Liver (tissue), 9 donors: ENCODE data around the gene PIP4K2A. TPM values are rescaled to one million over a fixed set of nuclear protein-coding genes. Genes with fewer than 3 reads are reported as not detected.

Experiments
- DNase-seq: peaks from one replicate; pipeline ENCODE4 v3.0.0-alpha.2; 2017; ENCODE audit warnings: low spot score
- H3K27ac ChIP-seq, 2 donors: one replicate each; pipeline ENCODE4 v1.7.0; 2013; ENCODE audit warnings: inconsistent platforms in 2 of 2, low read length in 2 of 2, control low read depth in 1 of 2, low read depth in 1 of 2, mild to moderate bottlenecking in 1 of 2
- H3K27me3 ChIP-seq, 4 donors: one replicate each; pipeline versions ENCODE4 v1.6.1 to v1.7.0; 2013; ENCODE audit warnings: low read length in 3 of 4, inconsistent platforms in 1 of 4, mild to moderate bottlenecking in 1 of 4, moderate library complexity in 1 of 4; ENCODE audit not compliant: control insufficient read depth in 4 of 4, insufficient read depth in 4 of 4
- H3K36me3 ChIP-seq, 4 donors: one replicate each; pipeline versions ENCODE4 v1.6.1 to v1.7.0; 2013; ENCODE audit warnings: low read length in 3 of 4, mild to moderate bottlenecking in 3 of 4, low read depth in 1 of 4, moderate library complexity in 1 of 4; ENCODE audit not compliant: control insufficient read depth in 4 of 4, insufficient read depth in 3 of 4
- H3K4me1 ChIP-seq, 4 donors: one replicate each; pipeline versions ENCODE4 v1.6.1 to v1.7.0; 2013; ENCODE audit warnings: low read length in 3 of 4, mild to moderate bottlenecking in 3 of 4, moderate library complexity in 1 of 4; ENCODE audit not compliant: control insufficient read depth in 4 of 4, insufficient read depth in 4 of 4
- H3K4me3 ChIP-seq, 3 donors: one replicate each; pipeline versions ENCODE4 v1.6.1 to v1.7.0; 2013; ENCODE audit warnings: low read length in 3 of 3, control low read depth in 1 of 3, low read depth in 1 of 3, mild to moderate bottlenecking in 1 of 3
- H3K9ac ChIP-seq, 2 donors: one replicate each; pipeline ENCODE4 v1.7.0; 2013; ENCODE audit warnings: low read length in 2 of 2, mild to moderate bottlenecking in 2 of 2, moderate library complexity in 2 of 2, control low read depth in 1 of 2, low read depth in 1 of 2
- H3K9me3 ChIP-seq, 4 donors: one replicate each; pipeline versions ENCODE4 v1.6.1 to v1.7.0; 2013; ENCODE audit warnings: low read length in 3 of 4; ENCODE audit not compliant: control insufficient read depth in 4 of 4
- EGR1 ChIP-seq, 2 donors: IDR thresholded peaks; 2 replicates each; pipeline ENCODE4 v1.6.1; 2016 to 2018; ENCODE audit warnings: antibody characterized with exemption in 2 of 2, low read depth in 2 of 2
- FOXA1 ChIP-seq: IDR thresholded peaks from 2 replicates; pipeline ENCODE4 v1.6.1; 2016; ENCODE audit warnings: antibody characterized with exemption
- FOXA2 ChIP-seq: IDR thresholded peaks from 2 replicates; pipeline ENCODE4 v1.6.1; 2016; ENCODE audit warnings: antibody characterized with exemption
- GABPA ChIP-seq, 2 donors: IDR thresholded peaks in 1 of 2; conservative IDR thresholded peaks in 1 of 2; 2 replicates each; pipeline ENCODE4 v1.6.1; 2016; ENCODE audit warnings: antibody characterized with exemption in 2 of 2, mild to moderate bottlenecking in 1 of 2, moderate library complexity in 1 of 2
- HNF4G ChIP-seq: IDR thresholded peaks from 2 replicates; pipeline ENCODE4 v1.6.1; 2016; ENCODE audit warnings: antibody characterized with exemption
- JUND ChIP-seq, 2 donors: IDR thresholded peaks; 2 replicates each; pipeline ENCODE4 v1.6.1; 2016; ENCODE audit warnings: antibody characterized with exemption in 2 of 2
- NR2F2 ChIP-seq: IDR thresholded peaks from 2 replicates; pipeline ENCODE4 v1.6.1; 2016; ENCODE audit warnings: antibody characterized with exemption
- RAD21 ChIP-seq, 2 donors: IDR thresholded peaks; 2 replicates each; pipeline ENCODE4 v1.6.1; 2016; ENCODE audit warnings: antibody characterized with exemption in 2 of 2, mild to moderate bottlenecking in 2 of 2
- RXRA ChIP-seq, 2 donors: IDR thresholded peaks; 2 replicates each; pipeline ENCODE4 v1.6.1; 2017 to 2018; ENCODE audit warnings: antibody characterized with exemption in 2 of 2, mild to moderate bottlenecking in 1 of 2
- SP1 ChIP-seq: IDR thresholded peaks from 2 replicates; pipeline ENCODE4 v1.6.1; 2018; ENCODE audit warnings: antibody characterized with exemption, mild to moderate bottlenecking
- TAF1 ChIP-seq: conservative IDR thresholded peaks from 2 replicates; pipeline ENCODE4 v1.6.1; 2016; ENCODE audit warnings: antibody characterized with exemption, mild to moderate bottlenecking
- YY1 ChIP-seq: IDR thresholded peaks from 2 replicates; pipeline ENCODE4 v1.6.1; 2016; ENCODE audit warnings: antibody characterized with exemption, mild to moderate bottlenecking
- ZBTB33 ChIP-seq: IDR thresholded peaks from 2 replicates; pipeline ENCODE4 v1.6.1; 2016; ENCODE audit warnings: antibody characterized with exemption
- WGBS: extraction: QIAGEN DNeasy Blood & Tissue Kit; methylation state at CpG from one replicate; pipeline ENCODE4 v1.1.7; 2013; 5-methylcytosine and 5-hydroxymethylcytosine counted together
- polyA plus RNA-seq, 2 donors: library from polyadenylated mRNA; stranded (reverse) in 1 of 2; unstranded in 1 of 2; fragments of 200-250 nt in 1 of 2; fragments of >200 nt in 1 of 2; fragmentation: Nextera tagmentation in 1 of 2; extraction: Ambion mirVana in 1 of 2; gene quantifications; one replicate each; pipeline versions ENCODE4 v1.2.1 to v1.2.3, GENCODE V29; 2013 to 2015
- total RNA-seq, 2 donors: library from RNA; depleted of rRNA; stranded (reverse); fragments of >200 nt; gene quantifications; one replicate each; pipeline ENCODE4 v1.2.3, GENCODE V29; 2014
- TF ChIP-seq, protein P1 (sequence below): IDR thresholded peaks from 2 replicates; pipeline ENCODE4 v1.6.1; 2016; ENCODE audit warnings: antibody characterized with exemption, mild to moderate bottlenecking
- TF ChIP-seq, protein P2 (sequence below): IDR thresholded peaks from 2 replicates; pipeline ENCODE4 v1.6.1; 2016; ENCODE audit warnings: antibody characterized with exemption
- TF ChIP-seq, protein P3 (sequence below): fragments of 150-350 bp; IDR thresholded peaks from 2 replicates; pipeline ENCODE4 v1.5.1; 2017; ENCODE audit warnings: improper control_type of control experiment, low read depth, low read length; ENCODE audit not compliant: missing input control
- TF ChIP-seq, protein P4 (sequence below): IDR thresholded peaks from 2 replicates; pipeline ENCODE4 v1.6.1; 2016; ENCODE audit warnings: antibody characterized with exemption
- donor health status: healthy.
- donor health status: healthy.
- donor health status: healthy.
- donor health status: healthy.
- donor health status: healthy.

Gene PIP4K2A
- total and polyA plus RNA-seq, 4 donors, result 6.4 to 53.7 (median 8.6) TPM

- no peaks in the 10 kb centered on the region for H3K9me3 ChIP-seq
- H3K27ac ChIP-seq, result no peak overlapping the region
- H3K4me3 ChIP-seq, result no peak overlapping the region
- peaks cover 0 to 4% (median 0%) of the 10 kb centered on the region in 4 donors for H3K36me3 ChIP-seq
- TF ChIP-seq HNF4G (no peak), TAF1 (no peak), ZBTB33 (no peak), YY1 (no peak), GABPA (IDR thresholded peaks at IDR 0.05 in 1 of 2, conservative IDR thresholded peaks at IDR 0.05 in 1 of 2) (no peak), EGR1 (IDR thresholded peaks at IDR 0.05; ENCODE audit: low read depth in 2 of 2) (no peak), FOXA1 (no peak), SP1 (no peak), NR2F2 (no peak), FOXA2 (no peak), RAD21 (IDR thresholded peaks at IDR 0.05) (no peak), JUND (IDR thresholded peaks at IDR 0.05) (no peak), RXRA (IDR thresholded peaks at IDR 0.05) (no peak)
- TF ChIP-seq, protein P1, sequence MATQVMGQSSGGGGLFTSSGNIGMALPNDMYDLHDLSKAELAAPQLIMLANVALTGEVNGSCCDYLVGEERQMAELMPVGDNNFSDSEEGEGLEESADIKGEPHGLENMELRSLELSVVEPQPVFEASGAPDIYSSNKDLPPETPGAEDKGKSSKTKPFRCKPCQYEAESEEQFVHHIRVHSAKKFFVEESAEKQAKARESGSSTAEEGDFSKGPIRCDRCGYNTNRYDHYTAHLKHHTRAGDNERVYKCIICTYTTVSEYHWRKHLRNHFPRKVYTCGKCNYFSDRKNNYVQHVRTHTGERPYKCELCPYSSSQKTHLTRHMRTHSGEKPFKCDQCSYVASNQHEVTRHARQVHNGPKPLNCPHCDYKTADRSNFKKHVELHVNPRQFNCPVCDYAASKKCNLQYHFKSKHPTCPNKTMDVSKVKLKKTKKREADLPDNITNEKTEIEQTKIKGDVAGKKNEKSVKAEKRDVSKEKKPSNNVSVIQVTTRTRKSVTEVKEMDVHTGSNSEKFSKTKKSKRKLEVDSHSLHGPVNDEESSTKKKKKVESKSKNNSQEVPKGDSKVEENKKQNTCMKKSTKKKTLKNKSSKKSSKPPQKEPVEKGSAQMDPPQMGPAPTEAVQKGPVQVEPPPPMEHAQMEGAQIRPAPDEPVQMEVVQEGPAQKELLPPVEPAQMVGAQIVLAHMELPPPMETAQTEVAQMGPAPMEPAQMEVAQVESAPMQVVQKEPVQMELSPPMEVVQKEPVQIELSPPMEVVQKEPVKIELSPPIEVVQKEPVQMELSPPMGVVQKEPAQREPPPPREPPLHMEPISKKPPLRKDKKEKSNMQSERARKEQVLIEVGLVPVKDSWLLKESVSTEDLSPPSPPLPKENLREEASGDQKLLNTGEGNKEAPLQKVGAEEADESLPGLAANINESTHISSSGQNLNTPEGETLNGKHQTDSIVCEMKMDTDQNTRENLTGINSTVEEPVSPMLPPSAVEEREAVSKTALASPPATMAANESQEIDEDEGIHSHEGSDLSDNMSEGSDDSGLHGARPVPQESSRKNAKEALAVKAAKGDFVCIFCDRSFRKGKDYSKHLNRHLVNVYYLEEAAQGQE, result no peak
- TF ChIP-seq, protein P2, sequence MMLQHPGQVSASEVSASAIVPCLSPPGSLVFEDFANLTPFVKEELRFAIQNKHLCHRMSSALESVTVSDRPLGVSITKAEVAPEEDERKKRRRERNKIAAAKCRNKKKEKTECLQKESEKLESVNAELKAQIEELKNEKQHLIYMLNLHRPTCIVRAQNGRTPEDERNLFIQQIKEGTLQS, result no peak
- TF ChIP-seq, protein P3, sequence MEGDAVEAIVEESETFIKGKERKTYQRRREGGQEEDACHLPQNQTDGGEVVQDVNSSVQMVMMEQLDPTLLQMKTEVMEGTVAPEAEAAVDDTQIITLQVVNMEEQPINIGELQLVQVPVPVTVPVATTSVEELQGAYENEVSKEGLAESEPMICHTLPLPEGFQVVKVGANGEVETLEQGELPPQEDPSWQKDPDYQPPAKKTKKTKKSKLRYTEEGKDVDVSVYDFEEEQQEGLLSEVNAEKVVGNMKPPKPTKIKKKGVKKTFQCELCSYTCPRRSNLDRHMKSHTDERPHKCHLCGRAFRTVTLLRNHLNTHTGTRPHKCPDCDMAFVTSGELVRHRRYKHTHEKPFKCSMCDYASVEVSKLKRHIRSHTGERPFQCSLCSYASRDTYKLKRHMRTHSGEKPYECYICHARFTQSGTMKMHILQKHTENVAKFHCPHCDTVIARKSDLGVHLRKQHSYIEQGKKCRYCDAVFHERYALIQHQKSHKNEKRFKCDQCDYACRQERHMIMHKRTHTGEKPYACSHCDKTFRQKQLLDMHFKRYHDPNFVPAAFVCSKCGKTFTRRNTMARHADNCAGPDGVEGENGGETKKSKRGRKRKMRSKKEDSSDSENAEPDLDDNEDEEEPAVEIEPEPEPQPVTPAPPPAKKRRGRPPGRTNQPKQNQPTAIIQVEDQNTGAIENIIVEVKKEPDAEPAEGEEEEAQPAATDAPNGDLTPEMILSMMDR, result no peak
- TF ChIP-seq, protein P4, sequence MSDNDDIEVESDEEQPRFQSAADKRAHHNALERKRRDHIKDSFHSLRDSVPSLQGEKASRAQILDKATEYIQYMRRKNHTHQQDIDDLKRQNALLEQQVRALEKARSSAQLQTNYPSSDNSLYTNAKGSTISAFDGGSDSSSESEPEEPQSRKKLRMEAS, result no peak
- DNase-seq, result no peak
- H3K9ac ChIP-seq, result no peak overlapping the region
- no peaks in the 10 kb centered on the region for H3K4me1 ChIP-seq
- H3K27me3 ChIP-seq, result no peaks in the 10 kb centered on the region
- 82% methylated on average over 4 of the region's 4 CpGs for WGBS
Observed at GRCh38 chr10:22599048-22599561, 115.3 kb downstream of the PIP4K2A start.
